ENCODE data around the gene FBP2.
"Not testable (repeated sequence)": the region's sequence is repeated elsewhere in the genome, so short reads cannot be mapped to it uniquely, and the experiment has no call there.

The FBP2 gene

GRCh38 chr9:94606646-94607422 is 13.2 kb upstream of the FBP2 start:
- Histone ChIP-seq H3K9ac (ENCODE audit: low read depth, low read length) (no peak overlapping the region), H3K36me3 (ENCODE audit: control insufficient read depth, insufficient read depth, low read length) (no peaks in the 10 kb centered on the region), H3K27me3 (ENCODE audit: control insufficient read depth, insufficient read depth, low read length) (no peaks in the 10 kb centered on the region), H3K9me3 (ENCODE audit: control insufficient read depth, insufficient read depth, low read length) (no peaks in the 10 kb centered on the region), H3K27ac (ENCODE audit: low read depth, low read length) (no peak overlapping the region), H3K4me3 (ENCODE audit: low read depth, low read length) (no peak overlapping the region), H3K4me1 (ENCODE audit: control insufficient read depth, insufficient read depth, low read length) (peaks cover 8% of the 10 kb centered on the region; the same call in 1 of the 2 replicates)

- H3K27ac ChIP-seq (ENCODE audit: low read depth, low read length): no peak overlapping the region
- no peak overlapping the region for H3K9ac ChIP-seq (ENCODE audit: low read depth, low read length)
- H3K27me3 ChIP-seq (ENCODE audit: control insufficient read depth, insufficient read depth, low read length): no peaks in the 10 kb centered on the region
- H3K9me3 ChIP-seq (ENCODE audit: control insufficient read depth, insufficient read depth, low read length): no peaks in the 10 kb centered on the region
- no peak overlapping the region for H3K4me3 ChIP-seq (ENCODE audit: low read depth, low read length)
- H3K36me3 ChIP-seq (ENCODE audit: control insufficient read depth, insufficient read depth, low read length): no peaks in the 10 kb centered on the region
- H3K4me1 ChIP-seq (ENCODE audit: control insufficient read depth, insufficient read depth, low read length): peaks cover 8% of the 10 kb centered on the region; the same call in 1 of the 2 replicates
Measured at GRCh38 chr9:94603259-94604160, 9.9 kb upstream of the FBP2 start.

GRCh38 chr9:94602666-94603065 is 9.0 kb upstream of the FBP2 start:
- no peak overlapping the region for H3K9ac ChIP-seq (ENCODE audit: low read depth, low read length)
- no peak overlapping the region for H3K27ac ChIP-seq (ENCODE audit: low read depth, low read length)
- no peaks in the 10 kb centered on the region for H3K36me3 ChIP-seq (ENCODE audit: control insufficient read depth, insufficient read depth, low read length)
- no peak overlapping the region for H3K4me3 ChIP-seq (ENCODE audit: low read depth, low read length)
- no peaks in the 10 kb centered on the region for H3K9me3 ChIP-seq (ENCODE audit: control insufficient read depth, insufficient read depth, low read length)
- H3K27me3 ChIP-seq (ENCODE audit: control insufficient read depth, insufficient read depth, low read length): no peaks in the 10 kb centered on the region
- peaks cover 4% of the 10 kb centered on the region; the same call in 1 of the 2 replicates for H3K4me1 ChIP-seq (ENCODE audit: control insufficient read depth, insufficient read depth, low read length)

- H3K4me3 ChIP-seq (ENCODE audit: low read depth, low read length): no peak overlapping the region
- H3K9ac ChIP-seq (ENCODE audit: low read depth, low read length): no peak overlapping the region
- no peaks in the 10 kb centered on the region for H3K27me3 ChIP-seq (ENCODE audit: control insufficient read depth, insufficient read depth, low read length)
- H3K4me1 ChIP-seq (ENCODE audit: control insufficient read depth, insufficient read depth, low read length): 0 out of 2 replicates have a peak, but pooled peaks cover 4% of the 10 kb centered on the region
- H3K9me3 ChIP-seq (ENCODE audit: control insufficient read depth, insufficient read depth, low read length): no peaks in the 10 kb centered on the region
- H3K36me3 ChIP-seq (ENCODE audit: control insufficient read depth, insufficient read depth, low read length): no peaks in the 10 kb centered on the region
- H3K27ac ChIP-seq (ENCODE audit: low read depth, low read length): no peak overlapping the region
Measured at GRCh38 chr9:94600715-94601114, 7.1 kb upstream of the FBP2 start.

GRCh38 chr9:94600258-94600657 is 6.6 kb upstream of the FBP2 start:
- Histone ChIP-seq H3K9ac (ENCODE audit: low read depth, low read length) (no peak overlapping the region), H3K36me3 (ENCODE audit: control insufficient read depth, insufficient read depth, low read length) (no peaks in the 10 kb centered on the region), H3K9me3 (ENCODE audit: control insufficient read depth, insufficient read depth, low read length) (no peaks in the 10 kb centered on the region), H3K4me3 (ENCODE audit: low read depth, low read length) (no peak overlapping the region), H3K4me1 (ENCODE audit: control insufficient read depth, insufficient read depth, low read length) (0 out of 2 replicates have a peak, but pooled peaks cover 4% of the 10 kb centered on the region), H3K27me3 (ENCODE audit: control insufficient read depth, insufficient read depth, low read length) (no peaks in the 10 kb centered on the region), H3K27ac (ENCODE audit: low read depth, low read length) (no peak overlapping the region)

- Histone ChIP-seq H3K27me3 (ENCODE audit: control insufficient read depth, insufficient read depth, low read length) (no peaks in the 10 kb centered on the region), H3K27ac (ENCODE audit: low read depth, low read length) (no peak overlapping the region), H3K9me3 (ENCODE audit: control insufficient read depth, insufficient read depth, low read length) (no peaks in the 10 kb centered on the region), H3K36me3 (ENCODE audit: control insufficient read depth, insufficient read depth, low read length) (no peaks in the 10 kb centered on the region), H3K4me3 (ENCODE audit: low read depth, low read length) (no peak overlapping the region), H3K4me1 (ENCODE audit: control insufficient read depth, insufficient read depth, low read length) (0 out of 2 replicates have a peak, but pooled peaks cover 4% of the 10 kb centered on the region), H3K9ac (ENCODE audit: low read depth, low read length) (no peak overlapping the region)
Measured at GRCh38 chr9:94599102-94599501, 5.5 kb upstream of the FBP2 start.

- not testable (repeated sequence) for H3K9ac ChIP-seq (ENCODE audit: low read depth, low read length); H3K27ac ChIP-seq (ENCODE audit: low read depth, low read length); H3K4me3 ChIP-seq (ENCODE audit: low read depth, low read length); H3K36me3 ChIP-seq (ENCODE audit: control insufficient read depth, insufficient read depth, low read length); H3K27me3 ChIP-seq (ENCODE audit: control insufficient read depth, insufficient read depth, low read length); H3K9me3 ChIP-seq (ENCODE audit: control insufficient read depth, insufficient read depth, low read length); H3K4me1 ChIP-seq (ENCODE audit: control insufficient read depth, insufficient read depth, low read length)
Measured at GRCh38 chr9:94592683-94593082, 941 bp downstream of the FBP2 start.

GRCh38 chr9:94591876-94592275 is 1.7 kb downstream of the FBP2 start:
- Histone ChIP-seq H3K36me3 (ENCODE audit: control insufficient read depth, insufficient read depth, low read length) (no peaks in the 10 kb centered on the region), H3K27me3 (ENCODE audit: control insufficient read depth, insufficient read depth, low read length) (no peaks in the 10 kb centered on the region), H3K9me3 (ENCODE audit: control insufficient read depth, insufficient read depth, low read length) (no peaks in the 10 kb centered on the region), H3K4me3 (ENCODE audit: low read depth, low read length) (no peak overlapping the region), H3K27ac (ENCODE audit: low read depth, low read length) (no peak overlapping the region), H3K4me1 (ENCODE audit: control insufficient read depth, insufficient read depth, low read length) (no peaks in the 10 kb centered on the region), H3K9ac (ENCODE audit: low read depth, low read length) (no peak overlapping the region)

GRCh38 chr9:94591046-94591545 is 2.5 kb downstream of the FBP2 start:
- H3K27me3 ChIP-seq (ENCODE audit: control insufficient read depth, insufficient read depth, low read length); H3K4me3 ChIP-seq (ENCODE audit: low read depth, low read length): not testable (repeated sequence)

GRCh38 chr9:94588681-94589080 is 4.9 kb downstream of the FBP2 start:
- H3K9ac ChIP-seq (ENCODE audit: low read depth, low read length): no peak overlapping the region
- no peaks in the 10 kb centered on the region for H3K27me3 ChIP-seq (ENCODE audit: control insufficient read depth, insufficient read depth, low read length)
- no peaks in the 10 kb centered on the region for H3K9me3 ChIP-seq (ENCODE audit: control insufficient read depth, insufficient read depth, low read length)
- H3K4me3 ChIP-seq (ENCODE audit: low read depth, low read length): no peak overlapping the region
- H3K4me1 ChIP-seq (ENCODE audit: control insufficient read depth, insufficient read depth, low read length): no peaks in the 10 kb centered on the region
- no peaks in the 10 kb centered on the region for H3K36me3 ChIP-seq (ENCODE audit: control insufficient read depth, insufficient read depth, low read length)
- no peak overlapping the region for H3K27ac ChIP-seq (ENCODE audit: low read depth, low read length)

More at GRCh38 chr9:94591046-94591545, 2.5 kb downstream of the FBP2 start:
- not testable (repeated sequence) for H3K9ac ChIP-seq (ENCODE audit: low read depth, low read length); H3K9me3 ChIP-seq (ENCODE audit: control insufficient read depth, insufficient read depth, low read length); H3K4me1 ChIP-seq (ENCODE audit: control insufficient read depth, insufficient read depth, low read length); H3K36me3 ChIP-seq (ENCODE audit: control insufficient read depth, insufficient read depth, low read length); H3K27ac ChIP-seq (ENCODE audit: low read depth, low read length)

GRCh38 chr9:94586814-94587213 is 6.8 kb downstream of the FBP2 start:
- no peaks in the 10 kb centered on the region for H3K27me3 ChIP-seq (ENCODE audit: control insufficient read depth, insufficient read depth, low read length)
- no peak overlapping the region for H3K9ac ChIP-seq (ENCODE audit: low read depth, low read length)
- H3K27ac ChIP-seq (ENCODE audit: low read depth, low read length): no peak overlapping the region
- H3K4me3 ChIP-seq (ENCODE audit: low read depth, low read length): no peak overlapping the region
- H3K4me1 ChIP-seq (ENCODE audit: control insufficient read depth, insufficient read depth, low read length): no peaks in the 10 kb centered on the region
- H3K36me3 ChIP-seq (ENCODE audit: control insufficient read depth, insufficient read depth, low read length): no peaks in the 10 kb centered on the region
- H3K9me3 ChIP-seq (ENCODE audit: control insufficient read depth, insufficient read depth, low read length): no peaks in the 10 kb centered on the region
